Measurements from ENCODE around the gene DYNLL2.

DNA sequence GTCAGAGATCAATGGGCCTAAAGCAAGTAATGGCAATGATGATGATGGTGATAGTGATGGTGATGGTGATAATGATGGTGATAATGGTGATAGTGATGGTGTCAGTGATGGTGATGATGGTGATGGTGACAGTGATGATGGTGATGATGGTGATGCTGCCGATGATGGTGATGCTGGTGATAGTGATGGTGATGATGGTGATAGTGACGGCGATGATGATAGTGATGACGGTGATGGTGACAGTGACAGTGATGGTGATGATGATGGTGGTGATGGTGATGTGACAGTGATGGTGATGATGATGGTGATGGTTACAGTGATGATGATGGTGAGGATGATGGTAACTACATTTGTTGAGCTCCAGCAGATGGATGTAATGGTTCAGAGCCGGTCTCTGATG lies 34.2 kb downstream of the DYNLL2 start:
- TF ChIP-seq YY1 (IDR thresholded peaks at IDR 0.05; ENCODE audit: insufficient read depth, insufficient read length) = no peak
- TF ChIP-seq SUZ12 (IDR thresholded peaks at IDR 0.05; ENCODE audit: extremely low read depth, insufficient read depth, insufficient read length) = no peak
- no peak for TF ChIP-seq ZNF274 (IDR thresholded peaks at IDR 0.05; ENCODE audit: low read depth, low read length)
